Panc1 (cell line): ENCODE measurements around the gene TNRC18. TPM values are rescaled to one million over a fixed set of nuclear protein-coding genes. Genes with fewer than 3 reads are reported as not detected.

Experiments
- ATAC-seq: fragments of 200-7000 bp; cut with Tn5 transposase; 2 replicates; pipeline ENCODE4 v1.9.1; 2020; ENCODE audit warnings: mild to moderate bottlenecking, moderate library complexity
- BruUV-seq: library from RNA; stranded (reverse); fragments of 400-500 nt; replicated peaks from 2 replicates; lab custom pipeline; 2021; lab: Mats Ljungman, UMichigan
- CTCF ChIA-PET: fragments of 300-600 bp; sonication (Branson Sonifier 250); formaldehyde crosslinking; loops from one replicate; lab custom pipeline; 2022; ENCODE audit warnings: antibody characterized with exemption; lab: Charles Lee
- POLR2A ChIA-PET: fragments of 300-600 bp; sonication (Branson Sonifier 250); formaldehyde crosslinking; loops from one replicate; lab custom pipeline; 2022; ENCODE audit warnings: antibody characterized with exemption; lab: Charles Lee
- DNase-seq: peaks from one replicate; pipeline ENCODE4 v3.0.0-alpha.2; 2010; ENCODE audit warnings: low read depth, low spot score
- H3K27ac ChIP-seq: 2 replicates; pipeline ENCODE4 v1.5.1; 2011; ENCODE audit warnings: mild to moderate bottlenecking, low read length, inconsistent platforms
- H3K27me3 ChIP-seq: fragments of 200-500 bp; sonication (Bioruptor generic); 2 replicates; pipeline ENCODE4 v1.6.0; 2014; ENCODE audit warnings: low read length, inconsistent platforms; ENCODE audit not compliant: control insufficient read depth, insufficient read depth
- H3K36me3 ChIP-seq: fragments of 200-500 bp; sonication (Bioruptor generic); 2 replicates; pipeline ENCODE4 v1.5.1; 2014; ENCODE audit warnings: inconsistent platforms, mild to moderate bottlenecking, low read length, moderate library complexity; ENCODE audit not compliant: control insufficient read depth, insufficient read depth
- H3K4me1 ChIP-seq: 2 replicates; pipeline ENCODE4 v1.5.1; 2011; ENCODE audit warnings: inconsistent platforms, mild to moderate bottlenecking, low read length, moderate library complexity; ENCODE audit not compliant: control insufficient read depth, insufficient read depth
- H3K4me3 ChIP-seq, 2 experiments: 2 replicates each; pipeline ENCODE4 v1.5.1; 2011 to 2012; ENCODE audit warnings: low read depth in 2 of 2, low read length in 2 of 2, mild to moderate bottlenecking in 2 of 2, inconsistent platforms in 1 of 2, moderate library complexity in 1 of 2
- H3K9me3 ChIP-seq: fragments of 200-500 bp; sonication (Bioruptor generic); 2 replicates; pipeline ENCODE4 v1.5.1; 2014; ENCODE audit warnings: low read depth, mild to moderate bottlenecking, inconsistent platforms, low read length, moderate library complexity; ENCODE audit not compliant: control insufficient read depth, insufficient read depth
- POLR2AphosphoS5 ChIP-seq: IDR thresholded peaks from 2 replicates; pipeline ENCODE4 v1.6.1; 2012; ENCODE audit warnings: mild to moderate bottlenecking, low read depth, low read length, moderate library complexity
- SIN3A ChIP-seq: IDR thresholded peaks from 2 replicates; pipeline ENCODE4 v1.6.1; 2012; ENCODE audit warnings: low read depth, mild to moderate bottlenecking, low read length, moderate library complexity, borderline replicate concordance; ENCODE audit not compliant: insufficient read depth
- TCF7L2 ChIP-seq: IDR thresholded peaks from 2 replicates; pipeline ENCODE4 v1.6.1; 2011; ENCODE audit warnings: mild to moderate bottlenecking, low read depth, low read length, inconsistent platforms
- in situ Hi-C: cut with HindIII; loops from 2 replicates; pipeline ENCODE4 v1.10.0; 2016; ENCODE audit warnings: low sequenced_read_pairs, low pct_unique_long_range_greater_than_20kb
- intact Hi-C: fragments of 100-400 bp; cut with micrococcal nuclease; formaldehyde crosslinking; loops from one replicate; pipeline ENCODE4 v1.10.0; 2022; ENCODE audit not compliant: unreplicated experiment
- total RNA-seq: library from RNA; stranded (reverse); gene quantifications from one replicate; pipeline ENCODE4 v1.2.1, GENCODE V29; 2021; ENCODE audit not compliant: unreplicated experiment
- TF ChIP-seq, protein P1 (sequence below), 2 experiments: IDR thresholded peaks; 2 replicates each; pipeline ENCODE4 v1.6.1; 2011 to 2012; ENCODE audit warnings: low read depth in 2 of 2, control low read depth in 1 of 2, low read length in 1 of 2, mild to moderate bottlenecking in 1 of 2, moderate library complexity in 1 of 2; ENCODE audit not compliant: insufficient read depth in 1 of 2
- TF ChIP-seq, protein P2 (sequence below): fragments of 450-650 bp; IDR thresholded peaks from 2 replicates; pipeline ENCODE4 v1.5.1; 2017; ENCODE audit warnings: mild to moderate bottlenecking

Gene TNRC18
- total RNA-seq, 1 experiment from 2014 or later: 148 TPM

DNA sequence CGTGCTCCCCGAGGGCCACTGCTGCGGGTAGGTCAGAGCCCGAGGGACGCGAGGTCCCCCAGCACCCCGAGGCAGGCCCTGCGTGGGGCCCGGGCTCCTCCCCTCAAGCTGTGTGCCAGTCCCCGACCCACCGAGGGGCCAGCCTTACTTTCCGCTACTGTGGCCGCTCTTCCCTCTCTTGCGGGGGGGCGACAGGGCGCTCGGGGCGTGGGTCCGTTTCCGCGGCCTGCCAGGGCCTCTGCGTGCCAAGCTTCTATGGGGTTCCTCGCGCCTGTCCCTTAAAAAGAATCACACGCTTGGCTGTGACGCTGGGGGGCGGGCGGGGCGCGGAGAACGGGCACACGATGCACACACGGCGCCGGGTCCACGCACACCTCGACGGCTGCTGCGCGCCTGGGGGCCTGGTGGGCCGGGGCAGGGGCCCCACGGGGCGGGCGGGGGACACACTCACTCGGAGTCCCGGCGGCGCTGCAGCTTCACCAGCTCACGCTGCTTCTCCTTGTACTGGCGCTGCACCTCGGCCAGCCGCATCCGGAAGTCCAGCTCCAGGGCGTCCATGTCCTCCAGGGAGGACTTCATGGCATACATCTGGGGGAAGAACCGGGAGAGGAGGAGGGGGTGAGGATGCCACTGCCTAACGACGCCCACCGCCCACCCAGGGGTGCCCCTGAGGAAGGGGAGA, 62.0 kb downstream of the TNRC18 start:
- ATAC-seq (no peak), DNase-seq (no peak)
- no TSS peak for BruUV-seq
- intact Hi-C loops (no loop called here), in situ Hi-C loops (no loop called here)
- POLR2A ChIA-PET: interaction anchor here (0.5 kb wide), 1 partner anchor 121 kb away, joined by 4 read pairs; no protein-coding TSS in a partner anchor
- CTCF ChIA-PET: no interaction called here
- H3K27ac ChIP-seq: no peak overlapping the region
- H3K9me3 ChIP-seq: no peaks in the 10 kb centered on the region
- peaks cover 3% of the 10 kb centered on the region for H3K4me1 ChIP-seq
- peaks cover 22% of the 10 kb centered on the region for H3K36me3 ChIP-seq
- TF ChIP-seq SIN3A (no peak), TCF7L2 (no peak), POLR2AphosphoS5 (no peak)
- TF ChIP-seq, protein P1, sequence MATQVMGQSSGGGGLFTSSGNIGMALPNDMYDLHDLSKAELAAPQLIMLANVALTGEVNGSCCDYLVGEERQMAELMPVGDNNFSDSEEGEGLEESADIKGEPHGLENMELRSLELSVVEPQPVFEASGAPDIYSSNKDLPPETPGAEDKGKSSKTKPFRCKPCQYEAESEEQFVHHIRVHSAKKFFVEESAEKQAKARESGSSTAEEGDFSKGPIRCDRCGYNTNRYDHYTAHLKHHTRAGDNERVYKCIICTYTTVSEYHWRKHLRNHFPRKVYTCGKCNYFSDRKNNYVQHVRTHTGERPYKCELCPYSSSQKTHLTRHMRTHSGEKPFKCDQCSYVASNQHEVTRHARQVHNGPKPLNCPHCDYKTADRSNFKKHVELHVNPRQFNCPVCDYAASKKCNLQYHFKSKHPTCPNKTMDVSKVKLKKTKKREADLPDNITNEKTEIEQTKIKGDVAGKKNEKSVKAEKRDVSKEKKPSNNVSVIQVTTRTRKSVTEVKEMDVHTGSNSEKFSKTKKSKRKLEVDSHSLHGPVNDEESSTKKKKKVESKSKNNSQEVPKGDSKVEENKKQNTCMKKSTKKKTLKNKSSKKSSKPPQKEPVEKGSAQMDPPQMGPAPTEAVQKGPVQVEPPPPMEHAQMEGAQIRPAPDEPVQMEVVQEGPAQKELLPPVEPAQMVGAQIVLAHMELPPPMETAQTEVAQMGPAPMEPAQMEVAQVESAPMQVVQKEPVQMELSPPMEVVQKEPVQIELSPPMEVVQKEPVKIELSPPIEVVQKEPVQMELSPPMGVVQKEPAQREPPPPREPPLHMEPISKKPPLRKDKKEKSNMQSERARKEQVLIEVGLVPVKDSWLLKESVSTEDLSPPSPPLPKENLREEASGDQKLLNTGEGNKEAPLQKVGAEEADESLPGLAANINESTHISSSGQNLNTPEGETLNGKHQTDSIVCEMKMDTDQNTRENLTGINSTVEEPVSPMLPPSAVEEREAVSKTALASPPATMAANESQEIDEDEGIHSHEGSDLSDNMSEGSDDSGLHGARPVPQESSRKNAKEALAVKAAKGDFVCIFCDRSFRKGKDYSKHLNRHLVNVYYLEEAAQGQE (IDR thresholded peaks at IDR 0.05; ENCODE audit: insufficient read depth in 1 of 2, low read depth in 2 of 2, low read length in 1 of 2): no peak
- TF ChIP-seq, protein P2, sequence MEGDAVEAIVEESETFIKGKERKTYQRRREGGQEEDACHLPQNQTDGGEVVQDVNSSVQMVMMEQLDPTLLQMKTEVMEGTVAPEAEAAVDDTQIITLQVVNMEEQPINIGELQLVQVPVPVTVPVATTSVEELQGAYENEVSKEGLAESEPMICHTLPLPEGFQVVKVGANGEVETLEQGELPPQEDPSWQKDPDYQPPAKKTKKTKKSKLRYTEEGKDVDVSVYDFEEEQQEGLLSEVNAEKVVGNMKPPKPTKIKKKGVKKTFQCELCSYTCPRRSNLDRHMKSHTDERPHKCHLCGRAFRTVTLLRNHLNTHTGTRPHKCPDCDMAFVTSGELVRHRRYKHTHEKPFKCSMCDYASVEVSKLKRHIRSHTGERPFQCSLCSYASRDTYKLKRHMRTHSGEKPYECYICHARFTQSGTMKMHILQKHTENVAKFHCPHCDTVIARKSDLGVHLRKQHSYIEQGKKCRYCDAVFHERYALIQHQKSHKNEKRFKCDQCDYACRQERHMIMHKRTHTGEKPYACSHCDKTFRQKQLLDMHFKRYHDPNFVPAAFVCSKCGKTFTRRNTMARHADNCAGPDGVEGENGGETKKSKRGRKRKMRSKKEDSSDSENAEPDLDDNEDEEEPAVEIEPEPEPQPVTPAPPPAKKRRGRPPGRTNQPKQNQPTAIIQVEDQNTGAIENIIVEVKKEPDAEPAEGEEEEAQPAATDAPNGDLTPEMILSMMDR: no peak
- no peaks in the 10 kb centered on the region for H3K27me3 ChIP-seq
- no peak overlapping the region for H3K4me3 ChIP-seq

DNA sequence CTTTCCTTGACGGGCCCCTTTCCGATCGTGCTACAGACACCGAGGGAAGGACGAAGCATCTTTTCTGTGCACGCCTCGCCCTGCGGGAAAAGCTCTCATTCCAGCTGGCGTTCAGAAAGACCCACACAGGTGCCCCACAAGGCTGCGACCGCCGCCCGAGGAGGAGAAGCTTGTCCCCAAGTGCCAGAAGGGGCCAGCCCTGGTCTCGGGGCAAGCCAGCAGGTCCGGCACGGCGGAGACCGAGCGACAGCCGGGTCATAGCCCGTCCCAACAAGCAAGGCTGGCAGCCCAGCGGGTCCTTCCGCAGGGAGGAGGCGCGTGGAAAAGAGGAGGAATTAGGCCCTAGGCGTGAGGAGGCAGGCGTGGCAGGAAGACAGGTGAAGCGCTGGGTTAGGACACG, 62.7 kb downstream of the TNRC18 start:
- peaks cover 22% of the 10 kb centered on the region for H3K36me3 ChIP-seq
- H3K9me3 ChIP-seq: no peaks in the 10 kb centered on the region
- TF ChIP-seq, protein P2: no peak
- TF ChIP-seq TCF7L2: no peak
- DNase-seq (no peak), ATAC-seq (no peak)
- CTCF ChIA-PET: no interaction called here
- no peak overlapping the region for H3K27ac ChIP-seq
- POLR2A ChIA-PET: interaction anchor here (0.5 kb wide), 1 partner anchor 121 kb away, joined by 4 read pairs; no protein-coding TSS in a partner anchor
- intact Hi-C loops (no loop called here), in situ Hi-C loops (no loop called here)
- no peak overlapping the region for H3K4me3 ChIP-seq
- no TSS peak for BruUV-seq
- H3K27me3 ChIP-seq: no peaks in the 10 kb centered on the region
- H3K4me1 ChIP-seq: no peaks in the 10 kb centered on the region; the same call in 1 of the 2 replicates
